Heart left ventricle (tissue), 16 donors: Measurements from ENCODE around the gene SSNA1. TPM values are rescaled to one million over a fixed set of nuclear protein-coding genes. Genes with fewer than 3 reads are reported as not detected.

Source experiments
- ATAC-seq, 4 donors: fragments of 200-7000 bp; cut with Tn5 transposase; one replicate each; pipeline ENCODE4 v1.9.1; 2020 to 2022; ENCODE audit warnings: moderate library complexity in 4 of 4, mild to moderate bottlenecking in 3 of 4, moderate number of reproducible peaks in 1 of 4
- DNase-seq, 5 donors: peaks; one replicate each; pipeline ENCODE4 v3.0.0-alpha.2; 2020
- H3K27ac ChIP-seq, 12 donors: fragments of 200-600 bp; sonication (generic) in 4 of 12; one replicate each; pipeline versions ENCODE4 v1.5.0 to v1.8.0; 2016 to 2022; ENCODE audit warnings: mild to moderate bottlenecking in 2 of 12
- H3K27me3 ChIP-seq, 9 donors: fragments of 200-600 bp; sonication (generic) in 2 of 9; one replicate each; pipeline versions ENCODE4 v1.5.1 to v1.8.0; 2016 to 2022; ENCODE audit warnings: mild to moderate bottlenecking in 3 of 9
- H3K36me3 ChIP-seq, 9 donors: fragments of 200-600 bp; sonication (generic) in 2 of 9; one replicate each; pipeline versions ENCODE4 v1.5.0 to v1.8.0; 2018 to 2022; ENCODE audit warnings: mild to moderate bottlenecking in 2 of 9
- H3K4me1 ChIP-seq, 12 donors: fragments of 200-600 bp; sonication (generic) in 4 of 12; one replicate each; pipeline versions ENCODE4 v1.5.0 to v1.8.0; 2016 to 2022; ENCODE audit warnings: mild to moderate bottlenecking in 3 of 12
- H3K4me3 ChIP-seq, 12 donors: fragments of 200-600 bp; sonication (generic) in 4 of 12; one replicate each; pipeline versions ENCODE4 v1.5.0 to v1.8.0; 2017 to 2022; ENCODE audit warnings: mild to moderate bottlenecking in 9 of 12, moderate library complexity in 4 of 12
- H3K9me3 ChIP-seq, 12 donors: fragments of 200-600 bp; sonication (generic) in 4 of 12; one replicate each; pipeline versions ENCODE4 v1.5.0 to v1.8.0; 2016 to 2022; ENCODE audit warnings: mild to moderate bottlenecking in 1 of 12
- CTCF ChIP-seq, 12 donors: fragments of 200-600 bp; sonication (generic) in 4 of 12; IDR thresholded peaks; one replicate each; pipeline versions ENCODE4 v1.5.0 to v1.8.0; 2018 to 2022; ENCODE audit warnings: antibody characterized with exemption in 12 of 12, mild to moderate bottlenecking in 5 of 12
- POLR2A ChIP-seq, 2 donors: fragments of 450-650 bp; IDR thresholded peaks; one replicate each; pipeline ENCODE4 v1.6.1; 2017; ENCODE audit warnings: antibody characterized with exemption in 2 of 2, mild to moderate bottlenecking in 2 of 2, moderate library complexity in 2 of 2
- WGBS, 4 donors: extraction: QIAGEN DNeasy Blood & Tissue Kit in 2 of 4; methylation state at CpG; one replicate each; pipeline versions ENCODE4 v1.1.5 to v1.1.7; 2013 to 2018; 5-methylcytosine and 5-hydroxymethylcytosine counted together
- intact Hi-C, 10 donors: fragments of 100-400 bp; cut with DNase I; formaldehyde crosslinking; loops; one replicate each; pipeline versions ENCODE4 v1.11.1 to v1.14.2; 2022
- polyA plus RNA-seq, 2 donors: library from polyadenylated mRNA; stranded (reverse); fragments of 200-250 nt; gene quantifications; one replicate each; pipeline ENCODE4 v1.2.3, GENCODE V29; 2013
- total RNA-seq, 9 donors: library from RNA; depleted of rRNA in 2 of 9; stranded (reverse); fragments of >200 nt in 2 of 9; fragmentation: NEBNext Ultra II Directional in 3 of 9; extraction: Animal tissue kit (Norgen Biotek cat#: 25700) in 3 of 9; gene quantifications; one replicate each; pipeline versions ENCODE4 v1.1.0 to v1.2.4, GENCODE V29; 2016 to 2023
- donor health status: ischemic (EF 13 %, LVEDD 7.1; RV severe dilation, severe dysfunction).
- donor health status: healthy with polysubstance abuse.
- donor health status: DM: no; HTN: yes; CAD: no.
- donor health status: DM: no; HTN: no; CAD: no.
- donor health status: ischemic (EF 25% LVEDD 6.9; RV normal size, moderate dysfunction).
- donor health status: ischemic (EF 25% LVEDD 5.7; RV mildly dilated, moderate dysfunction).
- donor health status: healthy.
- donor health status: DM: yes; HTN: yes; CAD: no.
- donor health status: ischemic (EF 35%, LVEDD 5.7; RV mildly dilated, moderate dysfunction).
- donor health status: nonischemic (EF 11% LVEDD 7.7; RV severe dilation, severe dysfunction).
- donor health status: DM: yes; HTN: yes; CAD: no.
- donor health status: PGD.
- donor health status: ischemic (EF 29% LVEDD 5.4; RV normal size, mild dysfunction).
- donor health status: nonischemic (EF 23%, LVEDD 6.1; RV moderate dilation, normal function).

Gene SSNA1
- total and polyA plus RNA-seq, 11 donors: 46.0 to 161 (median 67.7) TPM

GRCh38 chr9:137204731-137205125 is 16.3 kb downstream of the SSNA1 start:
- WGBS, 4 donors: 7 to 21% (median 9%) methylated on average over 14 to 21 of the region's 21 CpGs
- Histone ChIP-seq H3K4me1 (peaks cover 7 to 66% (median 52%) of the 10 kb centered on the region in 12 donors), H3K9me3 (no peaks in the 10 kb centered on the region), H3K4me3 (peak overlapping the region; percentile 73 to 100 (median 98)), H3K27ac (peak overlapping the region in 10 of 12 donors; percentile 75 to 94 (median 87)), H3K27me3 (no peaks in the 10 kb centered on the region), H3K36me3 (peaks cover 0 to 17% (median 0%) of the 10 kb centered on the region in 9 donors)
- TF ChIP-seq POLR2A (IDR thresholded peaks at IDR 0.05) (no peak), CTCF (IDR thresholded peaks at IDR 0.05) (no peak)
- intact Hi-C loops: loop anchor here in 2 of 10 donors (2.0 kb wide), 1 partner anchor 18 kb away; the partner anchor contains the start of gene RNF208 (in 2 of the 2)
- DNase-seq: no peak
- no peak for ATAC-seq

- H3K36me3 ChIP-seq: peaks cover 0 to 24% (median 0%) of the 10 kb centered on the region in 9 donors
- TF ChIP-seq POLR2A (IDR thresholded peaks at IDR 0.05) (peak; percentile 35 to 83), CTCF (IDR thresholded peaks at IDR 0.05) (no peak)
- intact Hi-C loops: loop anchor here in 2 of 10 donors (2.0 kb wide), 1 partner anchor 17 kb away; the partner anchor contains the start of gene RNF208 (in 2 of the 2)
- peak in 3 of 4 donors; percentile 48 to 69 (median 68) for ATAC-seq
- peaks cover 7 to 64% (median 50%) of the 10 kb centered on the region in 12 donors for H3K4me1 ChIP-seq
- peak within 1 kb of the TSS; percentile 73 to 100 (median 98) for H3K4me3 ChIP-seq
- DNase-seq: peak; percentile 92 to 97 (median 94)
- no peaks in the 10 kb centered on the region for H3K27me3 ChIP-seq
- peak within 1 kb of the TSS; percentile 72 to 94 (median 87) for H3K27ac ChIP-seq
- WGBS, 4 donors: 0% methylated on average over 45 to 98 of the region's 98 CpGs
- H3K9me3 ChIP-seq: no peaks in the 10 kb centered on the region
These were observed 16.9 kb downstream of the SSNA1 start, which contains the start of the genes NDOR1 and TMEM203 for GRCh38 chr9:137205126-137206069. TSS of gene NDOR1 (plus strand) at chr9:137205700. CDS start at chr9:137205778, 78 bp downstream. TSS of gene TMEM203 (minus strand) at chr9:137205648. CDS start at chr9:137205414, 234 bp downstream.

GRCh38 chr9:137206602-137207001 is 18.1 kb downstream of the SSNA1 start:
- TF ChIP-seq CTCF (IDR thresholded peaks at IDR 0.05): no peak
- no peak for TF ChIP-seq POLR2A (IDR thresholded peaks at IDR 0.05)
- H3K27me3 ChIP-seq: no peaks in the 10 kb centered on the region
- DNase-seq: no peak
- peak overlapping the region in 9 of 12 donors; percentile 73 to 100 (median 98) for H3K4me3 ChIP-seq
- intact Hi-C loops: no loop called here
- no peak overlapping the region for H3K27ac ChIP-seq
- peaks cover 0 to 24% (median 0%) of the 10 kb centered on the region in 9 donors for H3K36me3 ChIP-seq
- peaks cover 7 to 57% (median 44%) of the 10 kb centered on the region in 12 donors for H3K4me1 ChIP-seq
- WGBS, 4 donors: 66 to 69% (median 67%) methylated on average over 7 of the region's 7 CpGs
- H3K9me3 ChIP-seq: no peaks in the 10 kb centered on the region
- ATAC-seq: no peak

- Histone ChIP-seq H3K4me1 (peaks cover 0 to 11% (median 5%) of the 10 kb centered on the region in 12 donors), H3K27ac (no peak overlapping the region), H3K36me3 (peaks cover 0 to 32% (median 3%) of the 10 kb centered on the region in 9 donors), H3K4me3 (no peak overlapping the region), H3K27me3 (no peaks in the 10 kb centered on the region), H3K9me3 (no peaks in the 10 kb centered on the region)
- 76 to 85% (median 79%) methylated on average over 13 of the region's 13 CpGs for WGBS, 4 donors
- TF ChIP-seq CTCF (IDR thresholded peaks at IDR 0.05): no peak
- no peak for TF ChIP-seq POLR2A (IDR thresholded peaks at IDR 0.05)
- intact Hi-C loops: no loop called here
- ATAC-seq: no peak
- DNase-seq: no peak
These were observed 23.1 kb downstream of the SSNA1 start for GRCh38 chr9:137211532-137211931.
